WTC11 (cell line): Measurements from ENCODE around the gene WNT5B. TPM values are rescaled to one million over a fixed set of nuclear protein-coding genes. Genes with fewer than 3 reads are reported as not detected.

ENCODE experiments used
- ATAC-seq: fragments of 200-7000 bp; cut with Tn5 transposase; 2 replicates; pipeline ENCODE4 v1.10.0; 2021; ENCODE audit warnings: mild to moderate bottlenecking, moderate library complexity
- CTCF ChIA-PET: fragments of 300-600 bp; sonication (Branson Sonifier 250); formaldehyde crosslinking; loops from one replicate; lab custom pipeline; 2021; ENCODE audit warnings: antibody characterized with exemption; lab: Charles Lee
- POLR2A ChIA-PET: fragments of 350-600 bp; sonication (Branson Sonifier 250); formaldehyde crosslinking; loops from one replicate; lab custom pipeline; 2021; ENCODE audit warnings: antibody characterized with exemption; lab: Charles Lee
- DNase-seq: peaks from one replicate; pipeline ENCODE4 v3.0.0; 2021; ENCODE audit warnings: low spot score
- H3K27ac Mint-ChIP-seq: 2 replicates; pipeline ENCODE4 v1.8.0; 2021; ENCODE audit warnings: mixed read lengths
- H3K27me3 Mint-ChIP-seq: 2 replicates; pipeline ENCODE4 v1.8.0; 2021; ENCODE audit warnings: low read depth, mild to moderate bottlenecking, moderate library complexity, mixed read lengths
- H3K36me3 Mint-ChIP-seq: 2 replicates; pipeline ENCODE4 v1.8.0; 2021; ENCODE audit warnings: mixed read lengths
- H3K4me1 Mint-ChIP-seq: 2 replicates; pipeline ENCODE4 v1.8.0; 2022; ENCODE audit warnings: mixed read lengths
- H3K4me3 Mint-ChIP-seq: 2 replicates; pipeline ENCODE4 v1.8.0; 2021; ENCODE audit warnings: mild to moderate bottlenecking, moderate library complexity, mixed read lengths
- H3K9me3 Mint-ChIP-seq: 2 replicates; pipeline ENCODE4 v1.8.0; 2021; ENCODE audit warnings: mixed read lengths
- ATF2 ChIP-seq: sonication (generic); formaldehyde crosslinking; IDR thresholded peaks from 2 replicates; pipeline ENCODE4 v1.8.1; 2022; ENCODE audit warnings: low read depth, missing genetic modification reagents, borderline replicate concordance
- CREB1 ChIP-seq: sonication (generic); formaldehyde crosslinking; IDR thresholded peaks from 2 replicates; pipeline ENCODE4 v1.8.0; 2023; ENCODE audit warnings: mild to moderate bottlenecking, missing genetic modification reagents
- E2F1 ChIP-seq: sonication (generic); formaldehyde crosslinking; IDR thresholded peaks from 2 replicates; pipeline ENCODE4 v1.8.0; 2022; ENCODE audit warnings: mild to moderate bottlenecking, missing genetic modification reagents
- E2F4 ChIP-seq: sonication (generic); formaldehyde crosslinking; IDR thresholded peaks from 2 replicates; pipeline ENCODE4 v1.8.1; 2022; ENCODE audit warnings: low read depth, mild to moderate bottlenecking, moderate library complexity, missing genetic modification reagents, borderline replicate concordance
- EMX1 ChIP-seq: fragments of 250-450 bp; sonication (Bioruptor Pico); IDR thresholded peaks from 2 replicates; pipeline ENCODE4 v1.8.0; 2021; ENCODE audit warnings: mild to moderate bottlenecking
- FOXK1 ChIP-seq: sonication (generic); formaldehyde crosslinking; IDR thresholded peaks from 2 replicates; pipeline ENCODE4 v1.8.0; 2022; ENCODE audit warnings: mild to moderate bottlenecking, moderate library complexity, missing genetic modification reagents
- FOXP1 ChIP-seq: sonication (generic); formaldehyde crosslinking; IDR thresholded peaks from 2 replicates; pipeline ENCODE4 v1.8.0; 2022; ENCODE audit warnings: missing genetic modification reagents, mild to moderate bottlenecking, moderate library complexity, borderline replicate concordance
- JAZF1 ChIP-seq: fragments of 250-450 bp; sonication (Bioruptor Pico); IDR thresholded peaks from 2 replicates; pipeline ENCODE4 v1.9.0; 2021; ENCODE audit warnings: moderate library complexity, mild to moderate bottlenecking, inconsistent platforms
- JUN ChIP-seq: sonication (generic); formaldehyde crosslinking; IDR thresholded peaks from 2 replicates; pipeline ENCODE4 v1.8.0; 2023; ENCODE audit warnings: mild to moderate bottlenecking, missing genetic modification reagents
- KAT7 ChIP-seq: sonication (generic); formaldehyde crosslinking; IDR thresholded peaks from 2 replicates; pipeline ENCODE4 v1.8.1; 2023; ENCODE audit warnings: missing genetic modification reagents, mild to moderate bottlenecking, borderline replicate concordance
- MAX ChIP-seq: sonication (generic); formaldehyde crosslinking; IDR thresholded peaks from 2 replicates; pipeline ENCODE4 v1.8.0; 2022; ENCODE audit warnings: mild to moderate bottlenecking, missing genetic modification reagents
- NFATC4 ChIP-seq: fragments of 250-450 bp; sonication (Bioruptor Pico); IDR thresholded peaks from 2 replicates; pipeline ENCODE4 v1.9.0; 2021; ENCODE audit warnings: mild to moderate bottlenecking
- NR2C2 ChIP-seq: sonication (generic); formaldehyde crosslinking; IDR thresholded peaks from 2 replicates; pipeline ENCODE4 v1.8.0; 2022; ENCODE audit warnings: mild to moderate bottlenecking, missing genetic modification reagents
- NR3C1 ChIP-seq: sonication (generic); formaldehyde crosslinking; conservative IDR thresholded peaks from 2 replicates; pipeline ENCODE4 v1.8.1; 2023; ENCODE audit warnings: low read depth, mild to moderate bottlenecking, missing genetic modification reagents
- PREB ChIP-seq: sonication (generic); formaldehyde crosslinking; IDR thresholded peaks from 2 replicates; pipeline ENCODE4 v1.8.1; 2022; ENCODE audit warnings: mild to moderate bottlenecking, missing genetic modification reagents, moderate library complexity, borderline replicate concordance
- PRRX2 ChIP-seq: fragments of 250-450 bp; sonication (Bioruptor Pico); IDR thresholded peaks from 2 replicates; pipeline ENCODE4 v1.8.0; 2021; ENCODE audit warnings: mild to moderate bottlenecking
- RORB ChIP-seq: fragments of 250-450 bp; sonication (Bioruptor Pico); IDR thresholded peaks from 2 replicates; pipeline ENCODE4 v1.9.0; 2021; ENCODE audit warnings: mild to moderate bottlenecking
- SP1 ChIP-seq: sonication (generic); formaldehyde crosslinking; conservative IDR thresholded peaks from 2 replicates; pipeline ENCODE4 v1.8.1; 2022; ENCODE audit warnings: missing genetic modification reagents
- TCF7 ChIP-seq: sonication (generic); formaldehyde crosslinking; IDR thresholded peaks from 2 replicates; pipeline ENCODE4 v1.8.0; 2022; ENCODE audit warnings: mild to moderate bottlenecking, low read depth, missing genetic modification reagents, moderate library complexity
- TEAD1 ChIP-seq: sonication (generic); formaldehyde crosslinking; IDR thresholded peaks from 2 replicates; pipeline ENCODE4 v1.8.0; 2022; ENCODE audit warnings: mild to moderate bottlenecking, missing genetic modification reagents
- TEAD4 ChIP-seq: sonication (generic); formaldehyde crosslinking; IDR thresholded peaks from 2 replicates; pipeline ENCODE4 v1.8.0; 2022; ENCODE audit warnings: mild to moderate bottlenecking, missing genetic modification reagents
- USF2 ChIP-seq: sonication (generic); formaldehyde crosslinking; IDR thresholded peaks from 2 replicates; pipeline ENCODE4 v1.8.1; 2023; ENCODE audit warnings: mild to moderate bottlenecking, missing genetic modification reagents, moderate library complexity
- ZNF263 ChIP-seq: sonication (generic); formaldehyde crosslinking; IDR thresholded peaks from 2 replicates; pipeline ENCODE4 v1.8.1; 2022; ENCODE audit warnings: low read depth, mild to moderate bottlenecking, moderate library complexity, missing genetic modification reagents
- ZNF281 ChIP-seq: sonication (generic); formaldehyde crosslinking; IDR thresholded peaks from 2 replicates; pipeline ENCODE4 v1.8.0; 2023; ENCODE audit warnings: mild to moderate bottlenecking, missing genetic modification reagents
- ZNF396 ChIP-seq: fragments of 250-450 bp; sonication (Bioruptor Pico); IDR thresholded peaks from 2 replicates; pipeline ENCODE4 v1.8.0; 2021; ENCODE audit warnings: mild to moderate bottlenecking, moderate library complexity, borderline replicate concordance
- ZNF416 ChIP-seq: fragments of 250-450 bp; sonication (Bioruptor Pico); IDR thresholded peaks from 2 replicates; pipeline ENCODE4 v1.9.0; 2021; ENCODE audit warnings: mild to moderate bottlenecking, inconsistent platforms
- total RNA-seq: library from RNA; stranded (reverse); gene quantifications from 3 replicates; pipeline ENCODE4 v1.2.3, GENCODE V29; 2021

The WNT5B gene
- total RNA-seq, 1 experiment from 2014 or later, result 4.5 TPM

GRCh38 chr12:1590221-1590979 lies 38.6 kb upstream of the WNT5B start:
- ChIA-PET POLR2A (interaction anchor here (0.6 kb wide), 1 partner anchor 254 kb away, joined by 5 read pairs; no protein-coding TSS in a partner anchor), CTCF (interaction anchor here (0.7 to 5.9 kb wide), 10 partner anchors 9 to 641 kb away, joined by 3 to 39 read pairs (median 4); partner anchors contain the start of genes RAD52 and WNT5B)
- peaks cover 67% of the 10 kb centered on the region for H3K4me1 Mint-ChIP-seq
- H3K36me3 Mint-ChIP-seq, result no peaks in the 10 kb centered on the region
- DNase-seq, result peak; percentile 66
- TF ChIP-seq TEAD1 (peak; percentile 52; the same call in 1 of the 2 replicates), ZNF416 (CRISPR knock-in tag) (no peak), CREB1 (CRISPR knock-in tag) (no peak), NFATC4 (CRISPR knock-in tag) (no peak), PRRX2 (CRISPR knock-in tag) (no peak), PREB (CRISPR knock-in tag) (no peak), TEAD4 (no peak), FOXP1 (no peak), ZNF396 (CRISPR knock-in tag) (no peak), ZNF263 (CRISPR knock-in tag) (no peak), ZNF281 (CRISPR knock-in tag) (0 out of 2 replicates have a peak, but pooled peaks have one; percentile 34), SP1 (CRISPR knock-in tag) (peak; percentile 44; the same call in 1 of the 2 replicates)
- ATAC-seq, result peak; percentile 57
- H3K9me3 Mint-ChIP-seq, result no peaks in the 10 kb centered on the region
- H3K27me3 Mint-ChIP-seq, result peaks cover 78% of the 10 kb centered on the region
- peak overlapping the region; percentile 71 for H3K4me3 Mint-ChIP-seq
- peak overlapping the region; percentile 86 for H3K27ac Mint-ChIP-seq

- H3K36me3 Mint-ChIP-seq, result no peaks in the 10 kb centered on the region
- no peak for ATAC-seq
- CTCF ChIA-PET, result interaction anchor here (0.9 to 5.9 kb wide), 7 partner anchors 10 to 641 kb away, joined by 3 to 39 read pairs (median 4); partner anchors contain the start of gene RAD52
- H3K4me1 Mint-ChIP-seq, result peaks cover 72% of the 10 kb centered on the region
- H3K9me3 Mint-ChIP-seq, result no peaks in the 10 kb centered on the region
- POLR2A ChIA-PET, result interaction anchor here (0.6 kb wide), 1 partner anchor 254 kb away, joined by 5 read pairs; no protein-coding TSS in a partner anchor
- peaks cover 78% of the 10 kb centered on the region for H3K27me3 Mint-ChIP-seq
- H3K4me3 Mint-ChIP-seq, result peak overlapping the region; percentile 71
- H3K27ac Mint-ChIP-seq, result no peak overlapping the region
- TF ChIP-seq JUN (CRISPR knock-in tag) (no peak), PRRX2 (CRISPR knock-in tag) (no peak), RORB (CRISPR knock-in tag) (no peak), FOXK1 (CRISPR knock-in tag) (no peak), KAT7 (CRISPR knock-in tag) (no peak), ATF2 (CRISPR knock-in tag) (no peak), MAX (no peak), EMX1 (CRISPR knock-in tag) (no peak), E2F1 (CRISPR knock-in tag) (no peak), E2F4 (CRISPR knock-in tag) (no peak), USF2 (CRISPR knock-in tag) (no peak), NR3C1 (CRISPR knock-in tag) (no peak), TCF7 (CRISPR knock-in tag) (no peak), NR2C2 (CRISPR knock-in tag) (no peak), JAZF1 (CRISPR knock-in tag) (no peak)
- DNase-seq, result no peak
Measured at GRCh38 chr12:1591034-1591433, 38.0 kb upstream of the WNT5B start.
